ENCODE measurements around the gene PHF20.

DNA sequence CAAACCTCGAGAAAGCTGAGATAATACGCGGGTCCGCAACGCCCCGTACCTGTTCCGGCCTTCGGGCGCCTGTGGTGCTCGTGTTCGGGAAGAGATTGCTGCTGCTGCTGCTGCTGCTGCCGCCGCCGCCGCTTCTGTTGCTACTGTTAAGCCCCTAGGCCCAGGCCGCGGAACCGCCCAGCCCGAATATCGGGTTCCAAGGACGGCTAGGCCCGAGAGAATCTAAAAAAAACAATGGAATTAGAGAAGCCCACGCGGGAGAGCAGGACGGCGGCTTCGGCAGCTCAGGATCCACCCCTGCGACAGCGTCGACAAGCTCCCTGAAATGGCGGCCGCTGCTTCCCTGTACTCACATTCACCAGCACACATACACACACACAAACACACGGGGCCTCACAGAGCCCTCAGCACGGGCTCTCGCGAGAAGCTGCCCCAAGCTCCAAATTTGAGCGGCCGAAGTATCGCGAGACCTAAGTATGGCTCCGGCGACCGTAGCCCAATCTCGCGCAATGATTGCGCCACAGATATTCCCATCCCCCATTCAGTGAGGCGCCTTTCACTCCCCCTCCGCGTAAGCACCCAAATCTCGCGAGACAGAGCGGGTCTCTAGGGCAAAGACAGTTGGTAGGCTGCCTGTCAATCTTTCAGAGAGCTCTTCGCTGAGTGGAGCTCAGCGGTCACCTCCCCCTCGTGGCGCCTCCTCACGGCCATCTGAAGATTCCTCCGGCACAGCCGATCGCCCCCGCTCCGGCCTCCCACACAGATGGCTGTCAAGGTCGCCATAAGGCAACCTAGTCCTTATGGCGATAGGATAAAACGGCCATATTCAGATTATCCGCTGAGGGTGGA, 29.7 kb upstream of the PHF20 start, which contains the start of gene RBM39:
- no peak for TF ChIP-seq EZH2 (IDR thresholded peaks at IDR 0.05; ENCODE audit: low read length)
- TF ChIP-seq, protein P1, sequence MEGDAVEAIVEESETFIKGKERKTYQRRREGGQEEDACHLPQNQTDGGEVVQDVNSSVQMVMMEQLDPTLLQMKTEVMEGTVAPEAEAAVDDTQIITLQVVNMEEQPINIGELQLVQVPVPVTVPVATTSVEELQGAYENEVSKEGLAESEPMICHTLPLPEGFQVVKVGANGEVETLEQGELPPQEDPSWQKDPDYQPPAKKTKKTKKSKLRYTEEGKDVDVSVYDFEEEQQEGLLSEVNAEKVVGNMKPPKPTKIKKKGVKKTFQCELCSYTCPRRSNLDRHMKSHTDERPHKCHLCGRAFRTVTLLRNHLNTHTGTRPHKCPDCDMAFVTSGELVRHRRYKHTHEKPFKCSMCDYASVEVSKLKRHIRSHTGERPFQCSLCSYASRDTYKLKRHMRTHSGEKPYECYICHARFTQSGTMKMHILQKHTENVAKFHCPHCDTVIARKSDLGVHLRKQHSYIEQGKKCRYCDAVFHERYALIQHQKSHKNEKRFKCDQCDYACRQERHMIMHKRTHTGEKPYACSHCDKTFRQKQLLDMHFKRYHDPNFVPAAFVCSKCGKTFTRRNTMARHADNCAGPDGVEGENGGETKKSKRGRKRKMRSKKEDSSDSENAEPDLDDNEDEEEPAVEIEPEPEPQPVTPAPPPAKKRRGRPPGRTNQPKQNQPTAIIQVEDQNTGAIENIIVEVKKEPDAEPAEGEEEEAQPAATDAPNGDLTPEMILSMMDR (optimal IDR thresholded peaks at IDR 0.05 in 1 of 3, IDR thresholded peaks at IDR 0.05 in 1 of 3, conservative IDR thresholded peaks at IDR 0.05 in 1 of 3; ENCODE audit: extremely low read depth in 1 of 3, insufficient read depth in 2 of 3, low read length in 3 of 3): peak; percentile 27 to 51 (median 30)
